ENCODE measurements around the gene GFER. TPM values are rescaled to one million over a fixed set of nuclear protein-coding genes. Genes with fewer than 3 reads are reported as not detected.

The GFER gene
- total and polyA plus RNA-seq, 2 donors (not counting 1 experiment from before 2014, with no cell fraction given), result 15.6 to 30.4 TPM

DNA sequence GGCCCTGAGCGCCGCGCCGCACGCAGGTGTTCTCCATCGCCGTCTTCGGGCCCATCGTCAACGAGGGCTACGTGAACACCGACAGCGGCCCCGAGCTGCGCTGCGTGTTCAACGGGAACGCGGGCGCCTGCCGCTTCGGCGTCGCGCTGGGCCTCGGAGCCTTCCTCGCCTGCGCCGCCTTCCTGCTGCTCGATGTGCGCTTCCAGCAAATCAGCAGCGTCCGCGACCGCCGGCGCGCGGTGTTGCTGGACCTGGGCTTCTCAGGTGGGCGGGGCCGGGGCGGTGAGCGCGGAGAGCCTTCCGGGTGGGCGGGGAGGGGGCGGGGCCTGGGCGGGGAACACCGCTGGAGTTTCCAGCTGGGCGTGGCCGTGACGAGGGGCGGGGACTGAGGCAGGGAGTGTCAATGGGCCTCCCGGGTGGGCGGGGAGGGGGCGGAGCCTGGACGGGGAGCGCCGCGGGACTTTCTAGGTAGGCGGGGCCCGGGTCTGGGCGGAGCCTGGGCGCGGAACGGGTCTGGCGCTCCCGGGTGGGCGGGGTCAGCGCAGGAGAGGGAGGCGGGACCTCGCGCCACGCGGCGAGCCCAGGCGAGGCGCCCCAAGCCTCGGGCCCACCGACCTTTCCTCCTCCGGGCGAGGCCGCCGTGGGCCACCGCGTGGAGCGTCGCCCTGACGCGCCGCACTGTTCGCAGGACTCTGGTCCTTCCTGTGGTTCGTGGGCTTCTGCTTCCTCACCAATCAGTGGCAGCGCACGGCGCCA is 8.1 kb downstream of the GFER start:
- peak overlapping the region; percentile 100 for H3K4me2 ChIP-seq (replicated peaks; ENCODE audit: low read depth, low read length, poor library complexity, severe bottlenecking)
- TF ChIP-seq, protein P1, sequence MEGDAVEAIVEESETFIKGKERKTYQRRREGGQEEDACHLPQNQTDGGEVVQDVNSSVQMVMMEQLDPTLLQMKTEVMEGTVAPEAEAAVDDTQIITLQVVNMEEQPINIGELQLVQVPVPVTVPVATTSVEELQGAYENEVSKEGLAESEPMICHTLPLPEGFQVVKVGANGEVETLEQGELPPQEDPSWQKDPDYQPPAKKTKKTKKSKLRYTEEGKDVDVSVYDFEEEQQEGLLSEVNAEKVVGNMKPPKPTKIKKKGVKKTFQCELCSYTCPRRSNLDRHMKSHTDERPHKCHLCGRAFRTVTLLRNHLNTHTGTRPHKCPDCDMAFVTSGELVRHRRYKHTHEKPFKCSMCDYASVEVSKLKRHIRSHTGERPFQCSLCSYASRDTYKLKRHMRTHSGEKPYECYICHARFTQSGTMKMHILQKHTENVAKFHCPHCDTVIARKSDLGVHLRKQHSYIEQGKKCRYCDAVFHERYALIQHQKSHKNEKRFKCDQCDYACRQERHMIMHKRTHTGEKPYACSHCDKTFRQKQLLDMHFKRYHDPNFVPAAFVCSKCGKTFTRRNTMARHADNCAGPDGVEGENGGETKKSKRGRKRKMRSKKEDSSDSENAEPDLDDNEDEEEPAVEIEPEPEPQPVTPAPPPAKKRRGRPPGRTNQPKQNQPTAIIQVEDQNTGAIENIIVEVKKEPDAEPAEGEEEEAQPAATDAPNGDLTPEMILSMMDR (IDR thresholded peaks at IDR 0.05), result no peak
- no peak for TF ChIP-seq EZH2 (IDR thresholded peaks at IDR 0.05; ENCODE audit: borderline replicate concordance, insufficient read depth, low read depth, low read length, poor library complexity, severe bottlenecking)
- Mint-ChIP-seq H3K4me3 (peak overlapping the region; percentile 91), H3K27ac (peak overlapping the region; percentile 97), H3K4me1 (peaks cover 33% of the 10 kb centered on the region), H3K27me3 (no peaks in the 10 kb centered on the region), H3K9me3 (ENCODE audit: insufficient read depth) (no peaks in the 10 kb centered on the region)
- H3K4me3 ChIP-seq (ENCODE audit: control extremely low read depth in 1 of 5, extremely low read depth in 1 of 5, insufficient read depth in 1 of 5, low read depth in 2 of 5, low read length in 4 of 5), result peak overlapping the region in 4 of 5 experiments; percentile 51 to 93 (median 69)
- DNase-seq (peak; percentile 96), ATAC-seq (ENCODE audit: low read depth) (peak; percentile 77)
- intact Hi-C loops (cut with micrococcal nuclease), result loop anchor here (1.0 to 10.0 kb wide), 7 partner anchors 9 to 785 kb away; partner anchors contain the start of genes ELOB, MSRB1, RPS2 and TRAF7
- H4K20me1 ChIP-seq (ENCODE audit: control insufficient read depth, insufficient read depth, low read length, poor library complexity, severe bottlenecking), result no peaks in the 10 kb centered on the region
- WGBS (ENCODE audit: insufficient coverage), result 6% methylated on average over 81 of the region's 96 CpGs
- H3K79me2 ChIP-seq (ENCODE audit: control insufficient read depth, insufficient read depth, low read length), result no peaks in the 10 kb centered on the region
- peaks cover 24 to 35% of the 10 kb centered on the region in 2 donors for H3K4me1 ChIP-seq (ENCODE audit: control insufficient read depth in 2 of 2, insufficient read depth in 2 of 2, low read length in 2 of 2)
- H3K27me3 ChIP-seq (replicated peaks in 1 of 4; ENCODE audit: control extremely low read depth in 1 of 4, control insufficient read depth in 3 of 4, insufficient read depth in 4 of 4, low read length in 3 of 4), result no peaks in the 10 kb centered on the region
- peak overlapping the region; percentile 86 to 92 for H3K27ac ChIP-seq (ENCODE audit: low read length in 2 of 2)
- no peaks in the 10 kb centered on the region for H3K36me3 ChIP-seq (replicated peaks in 1 of 2; ENCODE audit: control extremely low read depth in 1 of 2, control insufficient read depth in 1 of 2, extremely low read depth in 1 of 2, insufficient read depth in 2 of 2, low read length in 1 of 2)
- H3K9ac ChIP-seq (ENCODE audit: low read length), result peak overlapping the region; percentile 53
- POLR2A ChIA-PET, result interaction anchor here (0.5 to 3.0 kb wide), 12 partner anchors 9 to 754 kb away, joined by 3 to 36 read pairs (median 6); partner anchors contain the start of genes ECI1, JPT2, PDPK1 and RPS2
- CTCF ChIA-PET, result interaction anchor here (1.4 to 5.5 kb wide), 3 partner anchors 12 to 163 kb away, joined by 3 to 32 read pairs (median 4); partner anchors contain the start of genes RPS2 and TRAF7
- H2AFZ ChIP-seq (ENCODE audit: insufficient read depth, low read depth, low read length, poor library complexity, severe bottlenecking), result peak overlapping the region; percentile 51
- peaks cover 0 to 13% (median 0%) of the 10 kb centered on the region in 3 donors for H3K9me3 ChIP-seq (ENCODE audit: control extremely low read depth in 1 of 3, control insufficient read depth in 2 of 3, insufficient read depth in 1 of 3, low read length in 2 of 3)
